H1 (cell line): Measurements from ENCODE around the gene LMAN1L. TPM values are rescaled to one million over a fixed set of nuclear protein-coding genes. Genes with fewer than 3 reads are reported as not detected.

ENCODE experiments used
- CTCF ChIA-PET: fragments of 300-600 bp; sonication (Branson Sonifier 250); formaldehyde crosslinking; loops from one replicate; lab custom pipeline; 2021; ENCODE audit not compliant: partially characterized antibody; lab: Charles Lee
- POLR2A ChIA-PET: fragments of 300-600 bp; sonication (Branson Sonifier 250); formaldehyde crosslinking; loops from one replicate; lab custom pipeline; 2021; ENCODE audit warnings: inconsistent platforms; ENCODE audit not compliant: partially characterized antibody; lab: Charles Lee
- DNase-seq, 2 experiments: peaks; one replicate each; pipeline versions ENCODE4 v3.0.0 to v3.0.0-alpha.2; 2010 to 2022; ENCODE audit warnings: low spot score in 2 of 2, low read depth in 1 of 2, mixed read lengths in 1 of 2
- FAIRE-seq: peaks from 2 replicates; lab custom pipeline; 2011; peaks lifted over from hg19 to GRCh38; lab: Jason Lieb, UNC
- H2AFZ ChIP-seq: 2 replicates; pipeline ENCODE4 v1.8.1; 2012; ENCODE audit warnings: low read length, inconsistent platforms
- H2AK5ac ChIP-seq: 2 replicates; pipeline ENCODE4 v1.6.1; 2013; ENCODE audit warnings: low read depth, low read length
- H2BK120ac ChIP-seq: replicated peaks from 2 replicates; pipeline ENCODE3; 2013; ENCODE audit warnings: low read depth, low read length, inconsistent platforms
- H2BK12ac ChIP-seq: 2 replicates; pipeline ENCODE4 v1.6.1; 2013; ENCODE audit warnings: low read depth, low read length
- H2BK15ac ChIP-seq: 2 replicates; pipeline ENCODE4 v1.6.1; 2013; ENCODE audit warnings: low read length
- H2BK20ac ChIP-seq: 2 replicates; pipeline ENCODE4 v1.6.1; 2013; ENCODE audit warnings: low read length
- H2BK5ac ChIP-seq: 2 replicates; pipeline ENCODE4 v1.6.1; 2013; ENCODE audit warnings: low read depth, low read length
- H3K14ac ChIP-seq: 2 replicates; pipeline ENCODE4 v1.6.1; 2013; ENCODE audit warnings: inconsistent platforms; ENCODE audit not compliant: insufficient read length
- H3K18ac ChIP-seq: 2 replicates; pipeline ENCODE4 v1.6.1; 2013; ENCODE audit warnings: low read length; ENCODE audit errors: extremely low read depth
- H3K23ac ChIP-seq: 2 replicates; pipeline ENCODE4 v1.6.1; 2013; ENCODE audit warnings: inconsistent platforms; ENCODE audit not compliant: insufficient read length
- H3K23me2 ChIP-seq: 2 replicates; pipeline ENCODE4 v1.6.1; 2013; ENCODE audit warnings: low read depth, low read length
- H3K27ac ChIP-seq: 2 replicates; pipeline ENCODE4 v1.6.1; 2011; ENCODE audit warnings: low read depth, low read length, inconsistent platforms
- H3K27me3 ChIP-seq, 4 experiments: replicated peaks in 1 of 4; 1 replicate in 1 of 4; 2 replicates in 3 of 4; pipeline versions ENCODE4 v1.6.1 to v1.8.1; 2011 to 2013; ENCODE audit warnings: low read length in 3 of 4, mild to moderate bottlenecking in 3 of 4, inconsistent platforms in 2 of 4, mixed read lengths in 2 of 4, moderate library complexity in 1 of 4; ENCODE audit not compliant: control insufficient read depth in 3 of 4, insufficient read depth in 3 of 4; ENCODE audit errors: extremely low read depth in 1 of 4
- H3K36me3 ChIP-seq, 4 experiments: 2 replicates each; pipeline versions ENCODE4 v1.6.1 to v1.8.1; 2011 to 2013; ENCODE audit warnings: mild to moderate bottlenecking in 4 of 4, low read length in 3 of 4, moderate library complexity in 2 of 4, control low read depth in 1 of 4, inconsistent platforms in 1 of 4; ENCODE audit not compliant: insufficient read depth in 4 of 4, control insufficient read depth in 2 of 4
- H3K4ac ChIP-seq: replicated peaks from 2 replicates; pipeline ENCODE3; 2013; ENCODE audit warnings: low read length, low read depth, mixed read lengths, inconsistent platforms; ENCODE audit not compliant: insufficient read length
- H3K4me1 ChIP-seq, 4 experiments: replicated peaks in 1 of 4; 1 replicate in 1 of 4; 2 replicates in 3 of 4; pipeline versions ENCODE4 v1.6.1 to v1.8.1; 2011 to 2013; ENCODE audit warnings: low read length in 3 of 4, inconsistent platforms in 2 of 4, mixed read lengths in 1 of 4; ENCODE audit not compliant: insufficient read depth in 4 of 4, control insufficient read depth in 3 of 4
- H3K4me2 ChIP-seq, 2 experiments: 2 replicates each; pipeline versions ENCODE4 v1.6.1 to v1.8.1; 2011 to 2013; ENCODE audit warnings: low read depth in 2 of 2, low read length in 2 of 2, control low read depth in 1 of 2, inconsistent platforms in 1 of 2, mild to moderate bottlenecking in 1 of 2; ENCODE audit not compliant: insufficient read depth in 1 of 2
- H3K4me3 ChIP-seq, 4 experiments: fragments of 200-600, 300-600 bp in 1 of 4; sonication (generic), shearing (Covaris generic), sonication (Bioruptor Twin) in 1 of 4; 2 replicates each; pipeline versions ENCODE4 v1.5.1 to v1.8.1; 2011 to 2016; ENCODE audit warnings: low read length in 4 of 4, low read depth in 3 of 4, control low read depth in 2 of 4, inconsistent platforms in 2 of 4, mild to moderate bottlenecking in 2 of 4, mixed read lengths in 1 of 4, moderate library complexity in 1 of 4; ENCODE audit not compliant: insufficient read depth in 2 of 4; ENCODE audit errors: extremely low read depth in 1 of 4
- H3K56ac ChIP-seq: replicated peaks from 2 replicates; pipeline ENCODE3; 2013; ENCODE audit warnings: low read depth, mild to moderate bottlenecking, mixed read lengths, low read length, inconsistent platforms; ENCODE audit not compliant: insufficient read length
- H3K79me1 ChIP-seq: 2 replicates; pipeline ENCODE4 v1.6.1; 2013; ENCODE audit warnings: low read depth, low read length, control low read depth
- H3K79me2 ChIP-seq, 2 experiments: 2 replicates each; pipeline versions ENCODE4 v1.6.1 to v1.8.1; 2012 to 2013; ENCODE audit warnings: low read length in 2 of 2, mild to moderate bottlenecking in 2 of 2, inconsistent platforms in 1 of 2; ENCODE audit not compliant: insufficient read depth in 2 of 2, control insufficient read depth in 1 of 2
- H3K9ac ChIP-seq, 4 experiments: replicated peaks in 1 of 4; 1 replicate in 1 of 4; 2 replicates in 3 of 4; pipeline versions ENCODE4 v1.6.1 to v1.8.1; 2011 to 2013; ENCODE audit warnings: low read depth in 3 of 4, low read length in 3 of 4, control low read depth in 2 of 4, mild to moderate bottlenecking in 2 of 4, moderate library complexity in 2 of 4, inconsistent platforms in 1 of 4; ENCODE audit errors: extremely low read depth in 1 of 4
- H3K9me3 ChIP-seq, 2 experiments: 2 replicates each; pipeline versions ENCODE4 v1.6.1 to v1.8.1; 2012 to 2013; ENCODE audit warnings: mild to moderate bottlenecking in 2 of 2, moderate library complexity in 2 of 2, control low read depth in 1 of 2, inconsistent platforms in 1 of 2, low read depth in 1 of 2, low read length in 1 of 2, mixed read lengths in 1 of 2; ENCODE audit not compliant: insufficient read depth in 2 of 2
- H4K20me1 ChIP-seq, 2 experiments: replicated peaks in 1 of 2; 2 replicates each; pipeline versions ENCODE3 to v1.8.1; 2011 to 2013; ENCODE audit warnings: inconsistent platforms in 2 of 2, low read length in 2 of 2, mild to moderate bottlenecking in 1 of 2; ENCODE audit not compliant: insufficient read depth in 2 of 2, control insufficient read depth in 1 of 2
- H4K5ac ChIP-seq: 2 replicates; pipeline ENCODE4 v1.6.1; 2013; ENCODE audit warnings: low read length, low read depth, mixed read lengths, inconsistent platforms; ENCODE audit not compliant: insufficient read length
- H4K8ac ChIP-seq: 2 replicates; pipeline ENCODE4 v1.8.0; 2013; ENCODE audit warnings: mild to moderate bottlenecking, moderate library complexity, low read length, inconsistent platforms; ENCODE audit not compliant: insufficient read depth; ENCODE audit errors: extremely low read depth
- H4K91ac ChIP-seq: replicated peaks from 2 replicates; pipeline ENCODE3; 2013; ENCODE audit warnings: low read length, mixed read lengths, inconsistent platforms; ENCODE audit not compliant: insufficient read length
- CBX5 ChIP-seq: fragments of 300-800, 300-1000 bp; sonication (generic); IDR thresholded peaks from 2 replicates; pipeline ENCODE4 v1.7.1; 2016; ENCODE audit warnings: antibody characterized with exemption, low read length, low read depth
- CEBPB ChIP-seq: IDR thresholded peaks from 2 replicates; pipeline ENCODE4 v1.6.1; 2012; ENCODE audit warnings: low read depth, low read length
- KDM5A ChIP-seq: fragments of 200-600 bp; IDR thresholded peaks from 2 replicates; pipeline ENCODE4 v1.7.1; 2012; ENCODE audit warnings: mild to moderate bottlenecking, low read length, inconsistent platforms, mixed read lengths
- MAFK ChIP-seq: IDR thresholded peaks from 2 replicates; pipeline ENCODE4 v1.6.1; 2012; ENCODE audit warnings: low read depth, mild to moderate bottlenecking, improper control_type of control experiment, low read length
- RAD21 ChIP-seq, 2 experiments: IDR thresholded peaks in 1 of 2; conservative IDR thresholded peaks in 1 of 2; 2 replicates each; pipeline ENCODE4 v1.6.1; 2011; ENCODE audit warnings: low read depth in 2 of 2, low read length in 2 of 2, improper control_type of control experiment in 1 of 2, inconsistent platforms in 1 of 2, mild to moderate bottlenecking in 1 of 2, moderate library complexity in 1 of 2
- SP1 ChIP-seq: IDR thresholded peaks from 2 replicates; pipeline ENCODE4 v1.6.1; 2011; ENCODE audit warnings: low read depth, low read length
- USF2 ChIP-seq: IDR thresholded peaks from 2 replicates; pipeline ENCODE4 v1.6.1; 2011; ENCODE audit warnings: low read length, improper control_type of control experiment
- WGBS, 2 experiments: shearing (Covaris generic) in 1 of 2; methylation state at CpG; one replicate each; pipeline versions ENCODE4 v1.1.6 to v1.1.7; 2013 to 2015; ENCODE audit warnings: low lambda C conversion rate in 2 of 2, mixed read lengths in 2 of 2, inconsistent platforms in 1 of 2, low coverage in 1 of 2, missing lambda C conversion rate in 1 of 2; ENCODE audit not compliant: insufficient replicate concordance in 2 of 2, insufficient coverage in 1 of 2, insufficient read length in 1 of 2; ENCODE audit errors: extremely low coverage in 1 of 2, missing lambda C conversion rate in 1 of 2; 5-methylcytosine and 5-hydroxymethylcytosine counted together
- polyA plus RNA-seq, 7 experiments: library from polyadenylated mRNA; depleted of rRNA in 3 of 7; stranded (reverse) in 5 of 7; unstranded in 2 of 7; fragments of >200 nt in 5 of 7; fragments of 200-250 nt in 2 of 7; gene quantifications; 1 replicate in 5 of 7; 2 replicates in 1 of 7; 4 replicates in 1 of 7; pipeline versions ENCODE4 v1.2.1 to v1.2.3, GENCODE V29; 2011 to 2013; ENCODE audit warnings: missing spikeins in 2 of 7, mixed read lengths in 2 of 7
- total RNA-seq: library from RNA; stranded (reverse); fragmentation: NEBNext Ultra II Directional; extraction: Animal tissue kit (Norgen Biotek cat#: 25700); gene quantifications from 2 replicates; pipeline ENCODE4 v1.2.1, GENCODE V29; 2021

Gene LMAN1L
- total and polyA plus RNA-seq, 2 of the 8 experiments (the other 6 are each of a cell fraction or from before 2014, with no cell fraction given) = not detected

GRCh38 chr15:74783808-74784175, 28.8 kb upstream of the LMAN1L start:
- peaks cover 0 to 6% of the 10 kb centered on the region in 2 experiments; a peak in 1 of 4 replicates for H3K79me2 ChIP-seq
- H3K4me1 ChIP-seq = peaks cover 4 to 29% (median 23%) of the 10 kb centered on the region in 4 experiments
- WGBS, 2 experiments = 96% methylated on average over 3 of the region's 3 CpGs; no CpG with 5 or more reads in 1 of the 2 experiments
- ChIA-PET CTCF (interaction anchor here (0.6 to 53.7 kb wide), 16 partner anchors 9 to 167 kb away, joined by 3 to 1439 read pairs (median 8); partner anchors contain the start of genes CLK3, CPLX3 and LMAN1L), POLR2A (interaction anchor here (0.6 to 5.6 kb wide), 12 partner anchors 10 to 212 kb away, joined by 3 to 26 read pairs (median 4); partner anchors contain the start of gene CLK3)
- no peak overlapping the region for H3K27ac ChIP-seq
- H2BK20ac ChIP-seq = no peak overlapping the region
- H2BK12ac ChIP-seq = no peak overlapping the region
- H3K18ac ChIP-seq = no peak overlapping the region
- no peak overlapping the region for H3K56ac ChIP-seq
- no peaks in the 10 kb centered on the region for H3K36me3 ChIP-seq
- H3K9me3 ChIP-seq = no peaks in the 10 kb centered on the region
- H3K23ac ChIP-seq = no peak overlapping the region
- H4K8ac ChIP-seq = no peak overlapping the region
- DNase-seq (no peak), FAIRE-seq (no peak)
- peaks cover 18% of the 10 kb centered on the region for H3K79me1 ChIP-seq
- no peak overlapping the region for H3K9ac ChIP-seq
- H2AK5ac ChIP-seq = no peak overlapping the region
- no peak overlapping the region for H2BK15ac ChIP-seq
- no peak overlapping the region for H2BK120ac ChIP-seq
- H4K91ac ChIP-seq = no peak overlapping the region
- H3K23me2 ChIP-seq = peaks cover 9% of the 10 kb centered on the region
- no peak overlapping the region; a peak in 1 of 8 replicates for H3K4me3 ChIP-seq
- peak overlapping the region; percentile 86 to 91; a peak in 3 of 4 replicates for H3K4me2 ChIP-seq
- no peak overlapping the region for H2BK5ac ChIP-seq
- H4K20me1 ChIP-seq = peaks cover 8 to 29% of the 10 kb centered on the region in 2 experiments
- H4K5ac ChIP-seq = no peak overlapping the region
- no peak overlapping the region for H3K14ac ChIP-seq
- H2AFZ ChIP-seq = no peak overlapping the region
- peaks cover 0 to 15% (median 11%) of the 10 kb centered on the region in 4 experiments; a peak in 6 of 7 replicates for H3K27me3 ChIP-seq
- no peak overlapping the region for H3K4ac ChIP-seq
- no peak for TF ChIP-seq CEBPB
- TF ChIP-seq USF2 = no peak
- no peak for TF ChIP-seq CBX5
- no peak for TF ChIP-seq RAD21 (IDR thresholded peaks at IDR 0.05 in 1 of 2, conservative IDR thresholded peaks at IDR 0.05 in 1 of 2; ENCODE audit: low read depth in 2 of 2, low read length in 2 of 2)
- no peak for TF ChIP-seq SP1
- no peak for TF ChIP-seq KDM5A
- TF ChIP-seq MAFK = no peak
